NCI-H1694 treated with DMSO at 0.1 percent for 48 hours (cell line): Measurements from ENCODE around the gene FMN1.

Experiments used
- DNase-seq: peaks from one replicate; lab custom pipeline; 2025; lab: John Stamatoyannopoulos, UW

The FMN1 gene

GRCh38 chr15:33194704-33195670 is at the start of gene FMN1:
Gene FMN1 (minus strand): TSS chr15:33194714. CDS start chr15:33154914, 39,800 bp downstream.
- DNase-seq, result no peak

GRCh38 chr15:33243869-33244268 is 49.4 kb upstream of the FMN1 start:
- DNase-seq, result no peak

- no peak for DNase-seq
These were observed 48.9 kb upstream of the FMN1 start for GRCh38 chr15:33243393-33243792.

- no peak for DNase-seq
These were observed 48.2 kb upstream of the FMN1 start for GRCh38 chr15:33242669-33243191.

- DNase-seq, result no peak
These were observed 47.7 kb upstream of the FMN1 start for GRCh38 chr15:33242165-33242564.

GRCh38 chr15:33236841-33237509 is 42.5 kb upstream of the FMN1 start:
- no peak for DNase-seq

- no peak for DNase-seq
These were observed 39.5 kb upstream of the FMN1 start for GRCh38 chr15:33234020-33234461.

GRCh38 chr15:33226559-33227181 is 32.2 kb upstream of the FMN1 start:
- peak; percentile 0 for DNase-seq

- DNase-seq, result no peak
These were observed 23.6 kb upstream of the FMN1 start for GRCh38 chr15:33218071-33218491.

- DNase-seq, result no peak
These were observed 21.7 kb upstream of the FMN1 start for GRCh38 chr15:33215941-33216872.

- DNase-seq, result no peak
These were observed 16.8 kb upstream of the FMN1 start for GRCh38 chr15:33211176-33211808.

GRCh38 chr15:33209575-33210481 is 15.3 kb upstream of the FMN1 start:
- no peak for DNase-seq

GRCh38 chr15:33207646-33208045 is 13.1 kb upstream of the FMN1 start:
- DNase-seq, result no peak

- no peak for DNase-seq
These were observed 11.9 kb upstream of the FMN1 start for GRCh38 chr15:33206366-33206765.

- DNase-seq, result no peak
These were observed 10.4 kb upstream of the FMN1 start for GRCh38 chr15:33204926-33205325.

GRCh38 chr15:33204087-33204486 is 9.6 kb upstream of the FMN1 start:
- DNase-seq, result no peak

- DNase-seq, result no peak
These were observed 7.1 kb upstream of the FMN1 start for GRCh38 chr15:33201491-33202231.

- no peak for DNase-seq
These were observed 6.4 kb upstream of the FMN1 start for GRCh38 chr15:33200903-33201302.

GRCh38 chr15:33200444-33200843 is 5.9 kb upstream of the FMN1 start:
- DNase-seq, result no peak
